A673 (cell line): ENCODE data around the gene ITM2C.

Source experiments
- CTCF ChIP-seq: fragments of 300-800, 200-600 bp; sonication (generic); conservative IDR thresholded peaks from 2 replicates; pipeline ENCODE4 v1.5.1; 2017; ENCODE audit warnings: low read depth, mild to moderate bottlenecking, antibody characterized with exemption, low read length, moderate library complexity, mixed read lengths
- EZH2 ChIP-seq: fragments of 200-600 bp; sonication (generic); IDR thresholded peaks from 2 replicates; pipeline ENCODE4 v1.6.1; 2017; ENCODE audit warnings: borderline replicate concordance, low read depth, mild to moderate bottlenecking, mixed read lengths, antibody characterized with exemption, low read length; ENCODE audit not compliant: poor library complexity, severe bottlenecking

- no peak for TF ChIP-seq CTCF
- no peak for TF ChIP-seq EZH2
Measured at GRCh38 chr2:230924092-230924469, 59.3 kb downstream of the ITM2C start.
